Putamen (tissue), 1 donor: ENCODE data around the gene CBL.
A peak's percentile ranks its signal among the peaks of the same experiment; 100 is the strongest.

ENCODE experiments used
- DNase-seq: peaks from one replicate; pipeline ENCODE4 v3.0.0-alpha.2; 2016; ENCODE audit warnings: low spot score

The CBL gene

GRCh38 chr11:119314726-119315125 lies 108.6 kb downstream of the CBL start:
- no peak for DNase-seq

- peak; percentile 84 for DNase-seq
Observed at GRCh38 chr11:119315131-119316015, 109.2 kb downstream of the CBL start.

- peak; percentile 88 for DNase-seq
Observed at GRCh38 chr11:119316016-119316728, 110.0 kb downstream of the CBL start.

- peak; percentile 62 for DNase-seq
Observed at GRCh38 chr11:119316729-119317591, 110.8 kb downstream of the CBL start, which contains the start of gene MCAM. Gene MCAM (minus strand): TSS chr11:119317130. CDS start chr11:119317101, 29 bp downstream.

GRCh38 chr11:119317592-119318239 lies 111.6 kb downstream of the CBL start:
- no peak for DNase-seq

GRCh38 chr11:119318240-119319135 lies 112.3 kb downstream of the CBL start:
- DNase-seq, result no peak

GRCh38 chr11:119319136-119319699 lies 113.1 kb downstream of the CBL start:
- no peak for DNase-seq

- DNase-seq, result no peak
Observed at GRCh38 chr11:119319700-119320239, 113.6 kb downstream of the CBL start.

- peak; percentile 84 for DNase-seq
Observed at GRCh38 chr11:119320240-119320775, 114.2 kb downstream of the CBL start.

GRCh38 chr11:119320776-119321524 lies 114.8 kb downstream of the CBL start:
- DNase-seq, result no peak

- DNase-seq, result no peak
Observed at GRCh38 chr11:119322360-119322739, 116.2 kb downstream of the CBL start.

GRCh38 chr11:119322921-119323531 lies 116.9 kb downstream of the CBL start:
- no peak for DNase-seq

- DNase-seq, result peak; percentile 71
Observed at GRCh38 chr11:119323532-119324033, 117.4 kb downstream of the CBL start.

- no peak for DNase-seq
Observed at GRCh38 chr11:119324189-119324588, 118.0 kb downstream of the CBL start.

- no peak for DNase-seq
Observed at GRCh38 chr11:119329320-119329719, 123.2 kb downstream of the CBL start.

- DNase-seq, result no peak
Observed at GRCh38 chr11:119330237-119330636, 124.1 kb downstream of the CBL start.

- no peak for DNase-seq
Observed at GRCh38 chr11:119332111-119332765, 126.1 kb downstream of the CBL start.
